Mesodermal cell (in vitro differentiated cells): ENCODE results near the gene MYRFL.
"Not testable (repeated sequence)": the region's sequence is repeated elsewhere in the genome, so short reads cannot be mapped to it uniquely, and the experiment has no call there.

Experiments used
- H3K27ac ChIP-seq: 2 replicates; pipeline ENCODE4 v1.7.0; 2013; ENCODE audit warnings: mild to moderate bottlenecking, low read depth, low read length, moderate library complexity; ENCODE audit not compliant: severe bottlenecking
- H3K36me3 ChIP-seq: 2 replicates; pipeline ENCODE4 v1.7.1; 2013; ENCODE audit warnings: mild to moderate bottlenecking, low read length, moderate library complexity; ENCODE audit not compliant: control insufficient read depth, insufficient read depth
- H3K4me1 ChIP-seq: one replicate; pipeline ENCODE4 v1.7.1; 2013; ENCODE audit warnings: mild to moderate bottlenecking, low read length; ENCODE audit not compliant: insufficient read depth, control insufficient read depth, poor library complexity, severe bottlenecking
- H3K4me3 ChIP-seq: 2 replicates; pipeline ENCODE4 v1.7.0; 2013; ENCODE audit warnings: low read length, control low read depth, mild to moderate bottlenecking; ENCODE audit not compliant: insufficient read depth, poor library complexity, severe bottlenecking; ENCODE audit errors: extremely low read depth
- H3K9me3 ChIP-seq: 2 replicates; pipeline ENCODE4 v1.7.1; 2013; ENCODE audit warnings: mild to moderate bottlenecking, low read length, moderate library complexity; ENCODE audit not compliant: control insufficient read depth
- WGBS, 2 experiments: methylation state at CpG; one replicate each; pipeline ENCODE4 v1.1.5; 2013; ENCODE audit warnings: missing lambda C conversion rate in 2 of 2; ENCODE audit not compliant: insufficient coverage in 2 of 2; 5-methylcytosine and 5-hydroxymethylcytosine counted together

Gene MYRFL

DNA sequence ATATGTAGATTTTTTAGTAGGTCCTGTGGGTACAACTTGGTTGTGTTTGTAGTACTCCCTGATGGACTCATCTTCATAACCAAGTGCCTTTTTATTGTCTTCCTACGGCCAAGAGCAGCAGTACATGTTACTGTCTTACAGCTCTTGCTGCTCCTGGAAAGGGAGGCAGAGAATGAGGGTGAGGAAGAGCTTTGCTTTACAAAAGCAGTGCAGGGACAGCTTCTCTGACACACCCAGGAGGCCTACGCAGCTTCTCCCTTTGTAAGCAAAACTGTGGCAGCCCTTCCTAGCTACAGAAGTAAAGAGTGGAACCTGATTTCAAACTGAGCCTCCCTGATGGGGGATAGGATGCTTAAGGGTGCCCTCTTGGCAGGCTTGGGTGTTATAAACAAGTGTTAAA lies 18.6 kb downstream of the MYRFL start:
- Histone ChIP-seq H3K36me3 (no peaks in the 10 kb centered on the region), H3K4me3 (no peak overlapping the region), H3K27ac (no peak overlapping the region), H3K4me1 (no peaks in the 10 kb centered on the region), H3K9me3 (no peaks in the 10 kb centered on the region)
- WGBS, 2 experiments: 50 to 80% methylated on average over 1 of the region's 2 CpGs

DNA sequence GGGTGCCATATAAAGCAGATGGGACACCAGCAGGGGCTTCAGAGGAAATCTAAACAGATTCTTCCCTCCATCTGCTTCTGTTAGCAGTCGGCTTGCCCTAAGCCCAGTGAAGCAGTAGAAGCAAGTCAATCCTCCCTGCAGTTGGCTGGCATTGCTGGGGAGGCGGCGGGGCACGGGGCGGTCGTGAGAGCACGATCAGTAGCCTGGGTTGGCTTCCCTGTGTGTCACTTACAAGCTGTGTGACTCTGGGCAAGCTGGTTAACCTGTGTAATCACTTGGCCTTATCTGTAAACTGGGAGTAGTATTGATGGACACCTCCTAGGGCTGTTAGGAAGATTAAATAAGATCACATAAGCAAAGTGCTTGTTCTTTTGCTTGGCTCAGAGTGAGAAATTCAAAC lies 19.4 kb downstream of the MYRFL start:
- no peak overlapping the region for H3K27ac ChIP-seq
- 84 to 89% methylated on average over 7 of the region's 7 CpGs for WGBS, 2 experiments

GRCh38 chr12:69844836-69845235 lies 19.8 kb downstream of the MYRFL start:
- H3K4me3 ChIP-seq: no peak overlapping the region
- WGBS, 2 experiments: 89 to 96% methylated on average over 3 of the region's 4 CpGs

More for the DNA sequence above, 19.4 kb downstream of the MYRFL start:
- no peaks in the 10 kb centered on the region for H3K4me1 ChIP-seq
- no peak overlapping the region for H3K4me3 ChIP-seq
- no peaks in the 10 kb centered on the region for H3K9me3 ChIP-seq
- H3K36me3 ChIP-seq: no peaks in the 10 kb centered on the region

DNA sequence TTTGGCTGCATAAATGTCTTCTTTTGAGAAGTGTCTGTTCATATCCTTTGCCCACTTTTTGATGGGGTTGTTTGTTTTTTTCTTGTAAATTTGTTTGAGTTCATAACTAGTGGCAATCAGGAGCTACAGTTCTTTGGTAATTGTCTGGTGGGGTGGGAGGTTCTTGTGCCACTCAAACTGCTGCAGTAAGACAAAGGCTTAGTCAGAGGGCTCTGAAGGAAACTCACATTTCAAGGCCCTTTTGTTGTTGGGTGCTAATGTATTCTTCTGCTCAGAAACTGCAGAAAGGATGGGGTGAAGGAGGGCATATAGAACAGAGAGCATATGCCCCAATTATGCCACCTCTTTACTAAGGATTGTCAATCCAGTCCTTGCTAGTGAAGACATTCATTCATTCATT lies 21.9 kb downstream of the MYRFL start:
- Histone ChIP-seq H3K27ac (no peak overlapping the region), H3K9me3 (peaks cover 4% of the 10 kb centered on the region), H3K36me3 (no peaks in the 10 kb centered on the region), H3K4me1 (no peaks in the 10 kb centered on the region), H3K4me3 (no peak overlapping the region)

More at GRCh38 chr12:69844836-69845235, 19.8 kb downstream of the MYRFL start:
- no peak overlapping the region for H3K27ac ChIP-seq
- H3K36me3 ChIP-seq: no peaks in the 10 kb centered on the region
- no peaks in the 10 kb centered on the region for H3K9me3 ChIP-seq
- H3K4me1 ChIP-seq: no peaks in the 10 kb centered on the region

DNA sequence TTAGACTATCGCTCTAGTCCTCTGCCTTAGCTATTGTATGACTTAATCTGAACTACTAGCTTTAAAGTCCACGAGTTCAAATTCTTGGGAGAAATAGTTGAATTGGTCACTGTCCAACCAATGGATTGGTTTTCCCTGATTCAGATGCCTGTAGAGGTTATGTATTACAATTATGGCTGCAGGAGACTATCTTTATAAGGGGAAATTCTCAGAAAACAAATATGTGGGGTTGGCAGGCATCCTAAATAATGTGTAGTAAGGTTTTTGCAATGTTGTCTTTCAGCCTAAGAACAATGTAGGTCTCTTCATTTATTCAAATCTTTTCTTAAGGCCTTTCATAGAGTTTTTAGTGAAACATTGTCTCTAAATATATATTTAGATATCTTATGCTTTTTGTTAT lies 26.9 kb downstream of the MYRFL start:
- Histone ChIP-seq H3K27ac (no peak overlapping the region), H3K4me1 (no peaks in the 10 kb centered on the region), H3K36me3 (no peaks in the 10 kb centered on the region), H3K9me3 (peaks cover 7% of the 10 kb centered on the region), H3K4me3 (no peak overlapping the region)
- 92% methylated on average over 2 of the region's 2 CpGs for WGBS, 2 experiments

DNA sequence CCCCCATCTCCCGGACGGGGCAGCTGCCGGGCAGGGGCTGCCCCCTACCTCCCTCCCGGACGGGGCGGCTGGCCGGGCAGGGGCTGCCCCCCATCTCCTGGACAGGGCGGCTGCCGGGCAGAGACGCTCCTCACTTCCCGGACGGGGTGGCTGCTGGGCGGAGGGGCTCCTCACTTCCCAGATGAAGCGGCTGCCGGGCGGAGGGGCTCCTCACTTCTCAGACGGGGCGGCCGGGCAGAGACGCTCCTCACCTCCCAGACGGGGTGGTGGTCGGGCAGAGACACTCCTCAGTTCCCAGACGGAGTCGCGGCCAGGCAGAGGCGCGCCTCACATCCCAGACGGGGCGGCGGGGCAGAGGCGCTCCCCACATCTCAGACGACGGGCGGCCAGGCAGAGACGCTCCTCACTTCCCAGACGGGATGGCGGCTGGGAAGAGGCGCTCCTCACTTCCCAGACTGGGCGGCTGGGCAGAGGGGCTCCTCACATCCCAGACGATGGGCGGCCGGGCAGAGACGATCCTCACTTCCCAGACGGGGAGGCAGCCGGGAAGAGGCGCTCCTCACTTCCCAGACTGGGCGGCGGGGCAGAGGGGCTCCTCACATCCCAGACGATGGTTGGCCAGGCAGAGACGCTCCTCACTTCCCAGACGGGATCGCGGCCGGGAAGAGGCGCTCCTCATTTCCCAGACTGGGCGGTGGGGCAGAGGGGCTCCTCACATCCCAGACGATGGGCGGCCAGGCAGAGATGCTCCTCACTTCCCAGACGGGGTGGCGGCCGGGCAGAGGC lies 28.3 kb downstream of the MYRFL start:
- H3K9me3 ChIP-seq, H3K4me1 ChIP-seq, H3K4me3 ChIP-seq, H3K36me3 ChIP-seq, H3K27ac ChIP-seq: not testable (repeated sequence)
- 94 to 98% methylated on average over 29 to 46 of the region's 61 CpGs for WGBS, 2 experiments

GRCh38 chr12:69866698-69867097 lies 41.7 kb downstream of the MYRFL start:
- no peak overlapping the region for H3K4me3 ChIP-seq
- H3K9me3 ChIP-seq: no peaks in the 10 kb centered on the region
- H3K36me3 ChIP-seq: no peaks in the 10 kb centered on the region
- no peak overlapping the region for H3K27ac ChIP-seq
- WGBS, 2 experiments: 89 to 92% methylated on average over 3 of the region's 4 CpGs
- no peaks in the 10 kb centered on the region for H3K4me1 ChIP-seq

DNA sequence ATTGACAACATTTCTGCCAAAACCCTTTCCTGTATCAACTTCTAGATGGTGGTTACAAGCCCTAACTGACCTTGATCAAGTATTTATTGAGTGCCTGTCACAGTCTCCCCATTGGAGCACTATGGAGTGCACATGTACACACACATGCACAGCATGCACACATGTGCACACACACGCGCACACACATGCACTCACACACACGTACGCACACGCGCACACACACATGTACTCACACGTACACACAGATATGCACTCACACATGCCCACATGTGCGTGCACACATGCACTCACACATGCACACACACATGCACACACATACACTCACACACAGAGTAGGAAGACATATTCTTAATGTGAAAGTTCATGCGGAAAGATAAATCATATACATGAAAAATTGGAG lies 43.7 kb downstream of the MYRFL start:
- Histone ChIP-seq H3K27ac (no peak overlapping the region), H3K36me3 (no peaks in the 10 kb centered on the region), H3K4me1 (no peaks in the 10 kb centered on the region), H3K9me3 (no peaks in the 10 kb centered on the region), H3K4me3 (no peak overlapping the region)
- 82 to 87% methylated on average over 3 to 8 of the region's 9 CpGs for WGBS, 2 experiments

DNA sequence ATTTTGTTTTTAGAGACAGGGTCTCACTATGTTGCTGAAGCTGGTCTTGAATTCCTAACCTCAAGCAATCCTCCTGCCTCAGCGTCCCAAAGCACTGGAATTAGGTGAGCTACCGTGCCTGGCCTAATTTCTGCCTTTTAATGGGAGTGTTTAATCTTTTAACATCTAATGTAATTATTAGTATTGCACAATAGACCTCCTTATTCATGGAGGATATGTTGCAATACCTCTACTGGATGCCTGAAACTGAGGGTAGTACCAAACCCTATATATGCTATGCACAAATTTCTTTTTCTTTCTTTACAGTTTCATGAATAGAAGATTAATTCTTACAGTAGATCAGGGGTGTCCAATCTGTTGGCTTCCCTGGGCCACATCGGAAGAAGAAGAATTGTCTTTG lies 47.8 kb downstream of the MYRFL start:
- Histone ChIP-seq H3K9me3 (no peaks in the 10 kb centered on the region), H3K27ac (no peak overlapping the region), H3K4me1 (no peaks in the 10 kb centered on the region), H3K36me3 (no peaks in the 10 kb centered on the region), H3K4me3 (no peak overlapping the region)
- 14% methylated on average over 1 of the region's 3 CpGs; no CpG with 5 or more reads in 1 of the 2 experiments for WGBS, 2 experiments

- Histone ChIP-seq H3K27ac (no peak overlapping the region), H3K4me3 (no peak overlapping the region), H3K4me1 (no peaks in the 10 kb centered on the region), H3K9me3 (no peaks in the 10 kb centered on the region), H3K36me3 (no peaks in the 10 kb centered on the region)
- 100% methylated on average over 2 of the region's 2 CpGs; no CpG with 5 or more reads in 1 of the 2 experiments for WGBS, 2 experiments
Measured at GRCh38 chr12:69873429-69873828, 48.4 kb downstream of the MYRFL start.

DNA sequence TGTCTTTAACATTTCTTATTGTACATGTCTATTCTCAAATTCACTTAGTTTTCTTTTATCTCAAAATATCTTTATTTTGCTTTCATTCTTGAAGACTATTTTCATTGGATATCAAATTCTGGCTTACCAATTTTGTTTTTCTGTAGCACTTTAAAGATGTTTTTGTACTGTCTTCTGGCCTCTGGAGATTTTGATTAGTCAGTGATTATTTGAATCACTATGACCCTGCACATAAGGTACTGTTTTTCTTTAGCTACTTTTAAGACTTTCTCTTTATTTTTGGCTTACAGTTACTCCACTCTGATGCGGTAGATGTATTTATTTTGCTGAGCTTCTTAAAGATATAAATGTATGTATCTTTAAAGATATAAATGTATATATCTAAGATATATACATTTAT lies 49.6 kb downstream of the MYRFL start:
- no CpG with 5 or more reads among the region's 1 CpG for WGBS, 2 experiments
- H3K4me3 ChIP-seq: no peak overlapping the region
- no peaks in the 10 kb centered on the region for H3K36me3 ChIP-seq
- no peaks in the 10 kb centered on the region for H3K9me3 ChIP-seq
- H3K27ac ChIP-seq: no peak overlapping the region
- no peaks in the 10 kb centered on the region for H3K4me1 ChIP-seq
